CD14-positive monocyte (primary cell): Measurements from ENCODE around the gene MIDN. TPM values are rescaled to one million over a fixed set of nuclear protein-coding genes. Genes with fewer than 3 reads are reported as not detected.

Experiments
- DNase-seq, 3 donors: peaks; one replicate each; pipeline ENCODE4 v3.0.0-alpha.2; 2011 to 2022
- H2AFZ ChIP-seq: 2 replicates; pipeline ENCODE4 v1.6.0; 2012; ENCODE audit warnings: mild to moderate bottlenecking, low read depth, low read length, inconsistent platforms; ENCODE audit not compliant: insufficient read depth, poor library complexity, severe bottlenecking
- H3K27ac ChIP-seq, 2 donors: 1 replicate in 1 of 2; 2 replicates in 1 of 2; pipeline ENCODE4 v1.5.1; 2012 to 2013; ENCODE audit warnings: low read length in 2 of 2, control low read depth in 1 of 2, inconsistent platforms in 1 of 2, low read depth in 1 of 2, mild to moderate bottlenecking in 1 of 2
- H3K27me3 ChIP-seq, 2 donors: one replicate each; pipeline versions ENCODE4 v1.6.0 to v1.6.1; 2011 to 2013; ENCODE audit warnings: low read length in 2 of 2; ENCODE audit not compliant: control insufficient read depth in 2 of 2, insufficient read depth in 2 of 2
- H3K36me3 ChIP-seq, 2 donors: replicated peaks in 1 of 2; 1 replicate in 1 of 2; 2 replicates in 1 of 2; pipeline versions ENCODE4 v1.5.1 to v1.6.1; 2012 to 2013; ENCODE audit warnings: low read length in 2 of 2, control low read depth in 1 of 2, inconsistent platforms in 1 of 2, mild to moderate bottlenecking in 1 of 2; ENCODE audit not compliant: insufficient read depth in 2 of 2, control insufficient read depth in 1 of 2
- H3K4me1 ChIP-seq, 2 donors: 1 replicate in 1 of 2; 2 replicates in 1 of 2; pipeline versions ENCODE4 v1.5.1 to v1.6.1; 2012 to 2013; ENCODE audit warnings: low read length in 2 of 2, control low read depth in 1 of 2, inconsistent platforms in 1 of 2, mild to moderate bottlenecking in 1 of 2, moderate library complexity in 1 of 2; ENCODE audit not compliant: insufficient read depth in 2 of 2, control insufficient read depth in 1 of 2
- H3K4me2 ChIP-seq: replicated peaks from 2 replicates; pipeline ENCODE3; 2012; ENCODE audit warnings: low read length, moderate library complexity, mild to moderate bottlenecking; ENCODE audit not compliant: poor library complexity, severe bottlenecking; ENCODE audit errors: extremely low read depth
- H3K4me3 ChIP-seq, 3 experiments: fragments of 200-600 bp in 1 of 3; sonication (generic) in 1 of 3; replicated peaks in 1 of 3; 1 replicate in 2 of 3; 2 replicates in 1 of 3; pipeline ENCODE4 v1.5.1; 2011 to 2013; ENCODE audit warnings: low read length in 3 of 3, mild to moderate bottlenecking in 3 of 3, control low read depth in 2 of 3, low read depth in 2 of 3, inconsistent platforms in 1 of 3, moderate library complexity in 1 of 3
- H3K79me2 ChIP-seq: 2 replicates; pipeline ENCODE4 v1.6.0; 2012; ENCODE audit warnings: mild to moderate bottlenecking, control low read depth, inconsistent platforms, low read length, moderate library complexity; ENCODE audit not compliant: insufficient read depth
- H3K9ac ChIP-seq: 2 replicates; pipeline ENCODE4 v1.6.0; 2017; ENCODE audit warnings: low read length, mild to moderate bottlenecking; ENCODE audit not compliant: insufficient read depth, poor library complexity, severe bottlenecking
- H3K9me3 ChIP-seq, 2 donors: replicated peaks in 1 of 2; 1 replicate in 1 of 2; 2 replicates in 1 of 2; pipeline versions ENCODE4 v1.5.1 to v1.6.1; 2012 to 2013; ENCODE audit warnings: low read length in 2 of 2, control low read depth in 1 of 2; ENCODE audit not compliant: control insufficient read depth in 1 of 2, insufficient read depth in 1 of 2
- H4K20me1 ChIP-seq: 2 replicates; pipeline ENCODE4 v1.6.0; 2012; ENCODE audit warnings: mild to moderate bottlenecking, low read length, control low read depth, moderate library complexity; ENCODE audit not compliant: insufficient read depth
- H3K27ac Mint-ChIP-seq, 7 donors: one replicate each; pipeline ENCODE4 v1.8.0; 2020; ENCODE audit warnings: mild to moderate bottlenecking in 7 of 7, mixed read lengths in 7 of 7, moderate library complexity in 6 of 7, inconsistent platforms in 2 of 7
- H3K27me3 Mint-ChIP-seq, 3 donors: one replicate each; pipeline ENCODE4 v1.8.0; 2021 to 2022; ENCODE audit warnings: low read depth in 3 of 3, mild to moderate bottlenecking in 3 of 3, mixed read lengths in 3 of 3, moderate library complexity in 3 of 3, inconsistent platforms in 1 of 3
- H3K36me3 Mint-ChIP-seq, 2 donors: one replicate each; pipeline ENCODE4 v1.8.0; 2020; ENCODE audit warnings: mixed read lengths in 2 of 2, inconsistent platforms in 1 of 2, mild to moderate bottlenecking in 1 of 2
- H3K4me1 Mint-ChIP-seq: one replicate; pipeline ENCODE4 v1.8.0; 2020; ENCODE audit warnings: mild to moderate bottlenecking, mixed read lengths
- H3K4me3 Mint-ChIP-seq, 2 donors: one replicate each; pipeline ENCODE4 v1.8.0; 2020; ENCODE audit warnings: mild to moderate bottlenecking in 2 of 2, mixed read lengths in 2 of 2, moderate library complexity in 1 of 2
- H3K9me3 Mint-ChIP-seq, 7 donors: one replicate each; pipeline ENCODE4 v1.8.0; 2020 to 2022; ENCODE audit warnings: mixed read lengths in 7 of 7, mild to moderate bottlenecking in 6 of 7, moderate library complexity in 6 of 7, inconsistent platforms in 2 of 7
- CTCF ChIP-seq: fragments of 200-600 bp; IDR thresholded peaks from one replicate; pipeline ENCODE4 v1.8.0; 2022; ENCODE audit warnings: antibody characterized with exemption, mild to moderate bottlenecking
- WGBS: methylation state at CpG from one replicate; pipeline ENCODE4 v1.1.5; 2013; ENCODE audit warnings: missing lambda C conversion rate; ENCODE audit not compliant: insufficient coverage; 5-methylcytosine and 5-hydroxymethylcytosine counted together
- intact Hi-C, 2 donors: fragments of 100-400 bp; cut with micrococcal nuclease; formaldehyde crosslinking; loops; one replicate each; pipeline versions ENCODE4 v1.15.0 to v1.15.1; 2023
- polyA plus RNA-seq, 3 donors: library from polyadenylated mRNA; depleted of rRNA in 1 of 3; unstranded in 2 of 3; stranded (reverse) in 1 of 3; fragments of 300-500 nt in 2 of 3; fragments of >200 nt in 1 of 3; fragmentation: Illumina TruSeq in 2 of 3; gene quantifications; 1 replicate in 2 of 3; 2 replicates in 1 of 3; pipeline ENCODE4 v1.2.3, GENCODE V29; 2012 to 2021

The MIDN gene
- polyA plus RNA-seq, 3 donors: 5.6 to 301 (median 11.0) TPM

GRCh38 chr19:1278713-1279660 lies 30.6 kb downstream of the MIDN start:
- peaks cover 19% of the 10 kb centered on the region for H3K4me1 Mint-ChIP-seq
- TF ChIP-seq CTCF: no peak
- Histone ChIP-seq H3K27me3 (peaks cover 0 to 10% of the 10 kb centered on the region in 2 donors), H3K36me3 (peaks cover 20 to 23% of the 10 kb centered on the region in 2 donors), H3K4me3 (no peak overlapping the region), H3K9ac (no peak overlapping the region), H2AFZ (no peak overlapping the region), H3K27ac (no peak overlapping the region), H3K79me2 (peaks cover 22% of the 10 kb centered on the region), H3K4me1 (peaks cover 22 to 30% of the 10 kb centered on the region in 2 donors), H4K20me1 (peaks cover 34% of the 10 kb centered on the region), H3K9me3 (no peaks in the 10 kb centered on the region), H3K4me2 (no peak overlapping the region)
- H3K27ac Mint-ChIP-seq: no peak overlapping the region
- WGBS: 96% methylated on average over 25 of the region's 25 CpGs
- intact Hi-C loops: loop anchor here (5.0 kb wide), 2 partner anchors 78 to 103 kb away; partner anchors contain the start of gene NDUFS7 (in 2 of the 2)
- H3K27me3 Mint-ChIP-seq: peaks cover 6 to 15% (median 9%) of the 10 kb centered on the region in 3 donors
- no peak for DNase-seq
- no peak overlapping the region for H3K4me3 Mint-ChIP-seq
- peaks cover 21 to 42% of the 10 kb centered on the region in 2 donors for H3K36me3 Mint-ChIP-seq
- H3K9me3 Mint-ChIP-seq: peaks cover 0 to 5% (median 0%) of the 10 kb centered on the region in 7 donors

- Histone ChIP-seq H3K79me2 (peaks cover 14% of the 10 kb centered on the region), H4K20me1 (peaks cover 25% of the 10 kb centered on the region), H3K4me3 (no peak overlapping the region), H3K4me1 (peaks cover 13 to 22% of the 10 kb centered on the region in 2 donors), H2AFZ (no peak overlapping the region), H3K36me3 (peaks cover 11 to 15% of the 10 kb centered on the region in 2 donors), H3K27ac (no peak overlapping the region), H3K9me3 (peaks cover 0 to 2% of the 10 kb centered on the region in 2 donors), H3K9ac (no peak overlapping the region), H3K4me2 (no peak overlapping the region), H3K27me3 (peaks cover 0 to 19% of the 10 kb centered on the region in 2 donors)
- DNase-seq: peak; percentile 75 to 85 (median 77)
- peak; percentile 98 for TF ChIP-seq CTCF
- H3K4me3 Mint-ChIP-seq: no peak overlapping the region
- peaks cover 15 to 23% (median 18%) of the 10 kb centered on the region in 3 donors for H3K27me3 Mint-ChIP-seq
- H3K4me1 Mint-ChIP-seq: peaks cover 14% of the 10 kb centered on the region
- H3K36me3 Mint-ChIP-seq: peaks cover 22 to 35% of the 10 kb centered on the region in 2 donors
- peaks cover 0 to 7% (median 0%) of the 10 kb centered on the region in 7 donors for H3K9me3 Mint-ChIP-seq
- 11% methylated on average over 5 of the region's 10 CpGs for WGBS
- intact Hi-C loops: loop anchor here (5.0 kb wide), 2 partner anchors 77 to 102 kb away; partner anchors contain the start of gene NDUFS7 (in 2 of the 2)
- peak overlapping the region in 3 of 7 donors; percentile 41 to 76 (median 63) for H3K27ac Mint-ChIP-seq
Measured at GRCh38 chr19:1279782-1280341, 31.5 kb downstream of the MIDN start.
